Lower leg skin (tissue), 4 donors: ENCODE measurements around the gene TMEM214. TPM values are rescaled to one million over a fixed set of nuclear protein-coding genes. Genes with fewer than 3 reads are reported as not detected.
A peak's percentile ranks its signal among the peaks of the same experiment; 100 is the strongest.

Experiments
- DNase-seq, 2 donors: peaks; one replicate each; pipeline ENCODE4 v3.0.0-alpha.2; 2019; ENCODE audit warnings: low spot score in 2 of 2
- H3K4me3 ChIP-seq: fragments of 200-600 bp; sonication (generic); 2 replicates; pipeline ENCODE4 v1.5.1; 2017; ENCODE audit warnings: mild to moderate bottlenecking, low read depth; ENCODE audit not compliant: poor library complexity, severe bottlenecking
- CTCF ChIP-seq, 3 donors: fragments of 450-650 bp; IDR thresholded peaks; one replicate each; pipeline ENCODE4 v1.5.1; 2016; ENCODE audit warnings: antibody characterized with exemption in 3 of 3, mild to moderate bottlenecking in 3 of 3, moderate library complexity in 2 of 3
- POLR2A ChIP-seq, 2 donors: fragments of 450-650 bp; IDR thresholded peaks; one replicate each; pipeline ENCODE4 v1.6.1; 2016 to 2017; ENCODE audit warnings: antibody characterized with exemption in 2 of 2, mild to moderate bottlenecking in 1 of 2, moderate library complexity in 1 of 2
- WGBS, 2 donors: methylation state at CpG; one replicate each; pipeline ENCODE4 v1.1.5; 2018; 5-methylcytosine and 5-hydroxymethylcytosine counted together
- intact Hi-C: fragments of 100-400 bp; cut with DNase I; formaldehyde crosslinking; loops from one replicate; pipeline ENCODE4 v1.15.0; 2023; ENCODE audit warnings: low total_unique reads
- total RNA-seq, 4 donors: library from RNA; depleted of rRNA; stranded (reverse); fragments of >200 nt; gene quantifications; one replicate each; pipeline ENCODE4 v1.1.0, GENCODE V29; 2016

The TMEM214 gene
- total RNA-seq, 4 donors from 2014 or later, result 30.3 to 43.9 (median 32.0) TPM

- TF ChIP-seq CTCF (IDR thresholded peaks at IDR 0.05) (no peak), POLR2A (IDR thresholded peaks at IDR 0.05) (no peak)
- intact Hi-C loops, result no loop called here
- DNase-seq, result no peak
- 87 to 96% methylated on average over 6 of the region's 6 CpGs for WGBS, 2 donors
- H3K4me3 ChIP-seq, result no peak overlapping the region
Measured at GRCh38 chr2:27069436-27069835, 36.7 kb downstream of the TMEM214 start.

GRCh38 chr2:27069961-27070618 lies 37.3 kb downstream of the TMEM214 start:
- WGBS, 2 donors, result 77 to 85% methylated on average over 8 of the region's 8 CpGs
- TF ChIP-seq POLR2A (IDR thresholded peaks at IDR 0.05), result no peak
- TF ChIP-seq CTCF (IDR thresholded peaks at IDR 0.05), result no peak
- intact Hi-C loops, result no loop called here
- DNase-seq, result no peak
- H3K4me3 ChIP-seq, result no peak overlapping the region

GRCh38 chr2:27070653-27071276 lies 38.0 kb downstream of the TMEM214 start:
- peak overlapping the region; percentile 78 for H3K4me3 ChIP-seq
- intact Hi-C loops, result no loop called here
- TF ChIP-seq POLR2A (IDR thresholded peaks at IDR 0.05), result no peak
- no peak for DNase-seq
- 1 to 4% methylated on average over 9 to 11 of the region's 11 CpGs for whole genome bisulfite sequencing, 2 donors

- peak within 1 kb of the TSS; percentile 78 for H3K4me3 ChIP-seq
- WGBS, 2 donors, result 0 to 1% methylated on average over 57 to 67 of the region's 86 CpGs
- TF ChIP-seq POLR2A (IDR thresholded peaks at IDR 0.05), result peak in 1 of 2 donors; percentile 20
- no peak for TF ChIP-seq CTCF (IDR thresholded peaks at IDR 0.05)
- intact Hi-C loops, result no loop called here
- DNase-seq, result peak; percentile 90 to 98
Measured at GRCh38 chr2:27071277-27071989, 38.7 kb downstream of the TMEM214 start, which contains the start of gene OST4. TSS of gene OST4 (minus strand) at chr2:27071654.

- peak in 1 of 2 donors; percentile 90 for DNase-seq
- intact Hi-C loops, result no loop called here
- 9 to 11% methylated on average over 31 to 34 of the region's 34 CpGs for WGBS, 2 donors
- TF ChIP-seq POLR2A (IDR thresholded peaks at IDR 0.05), result no peak
- no peak for TF ChIP-seq CTCF (IDR thresholded peaks at IDR 0.05)
- H3K4me3 ChIP-seq, result peak overlapping the region; percentile 36
Measured at GRCh38 chr2:27071990-27072830, 39.4 kb downstream of the TMEM214 start.
